Liver (tissue), 9 donors: Measurements from ENCODE around the gene TAB3. TPM values are rescaled to one million over a fixed set of nuclear protein-coding genes. Genes with fewer than 3 reads are reported as not detected.

Experiments
- DNase-seq: peaks from one replicate; pipeline ENCODE4 v3.0.0-alpha.2; 2017; ENCODE audit warnings: low spot score
- H3K27ac ChIP-seq, 2 donors: one replicate each; pipeline ENCODE4 v1.7.0; 2013; ENCODE audit warnings: inconsistent platforms in 2 of 2, low read length in 2 of 2, control low read depth in 1 of 2, low read depth in 1 of 2, mild to moderate bottlenecking in 1 of 2
- H3K27me3 ChIP-seq, 4 donors: one replicate each; pipeline versions ENCODE4 v1.6.1 to v1.7.0; 2013; ENCODE audit warnings: low read length in 3 of 4, inconsistent platforms in 1 of 4, mild to moderate bottlenecking in 1 of 4, moderate library complexity in 1 of 4; ENCODE audit not compliant: control insufficient read depth in 4 of 4, insufficient read depth in 4 of 4
- H3K36me3 ChIP-seq, 4 donors: one replicate each; pipeline versions ENCODE4 v1.6.1 to v1.7.0; 2013; ENCODE audit warnings: low read length in 3 of 4, mild to moderate bottlenecking in 3 of 4, low read depth in 1 of 4, moderate library complexity in 1 of 4; ENCODE audit not compliant: control insufficient read depth in 4 of 4, insufficient read depth in 3 of 4
- H3K4me1 ChIP-seq, 4 donors: one replicate each; pipeline versions ENCODE4 v1.6.1 to v1.7.0; 2013; ENCODE audit warnings: low read length in 3 of 4, mild to moderate bottlenecking in 3 of 4, moderate library complexity in 1 of 4; ENCODE audit not compliant: control insufficient read depth in 4 of 4, insufficient read depth in 4 of 4
- H3K4me3 ChIP-seq, 3 donors: one replicate each; pipeline versions ENCODE4 v1.6.1 to v1.7.0; 2013; ENCODE audit warnings: low read length in 3 of 3, control low read depth in 1 of 3, low read depth in 1 of 3, mild to moderate bottlenecking in 1 of 3
- H3K9ac ChIP-seq, 2 donors: one replicate each; pipeline ENCODE4 v1.7.0; 2013; ENCODE audit warnings: low read length in 2 of 2, mild to moderate bottlenecking in 2 of 2, moderate library complexity in 2 of 2, control low read depth in 1 of 2, low read depth in 1 of 2
- H3K9me3 ChIP-seq, 4 donors: one replicate each; pipeline versions ENCODE4 v1.6.1 to v1.7.0; 2013; ENCODE audit warnings: low read length in 3 of 4; ENCODE audit not compliant: control insufficient read depth in 4 of 4
- ATF3 ChIP-seq: IDR thresholded peaks from 2 replicates; pipeline ENCODE4 v1.6.1; 2016; ENCODE audit warnings: antibody characterized with exemption
- CTCF ChIP-seq: fragments of 150-350 bp; IDR thresholded peaks from 2 replicates; pipeline ENCODE4 v1.5.1; 2017; ENCODE audit warnings: improper control_type of control experiment, low read depth, low read length; ENCODE audit not compliant: missing input control
- EGR1 ChIP-seq, 2 donors: IDR thresholded peaks; 2 replicates each; pipeline ENCODE4 v1.6.1; 2016 to 2018; ENCODE audit warnings: antibody characterized with exemption in 2 of 2, low read depth in 2 of 2
- FOXA1 ChIP-seq: IDR thresholded peaks from 2 replicates; pipeline ENCODE4 v1.6.1; 2016; ENCODE audit warnings: antibody characterized with exemption
- FOXA2 ChIP-seq: IDR thresholded peaks from 2 replicates; pipeline ENCODE4 v1.6.1; 2016; ENCODE audit warnings: antibody characterized with exemption
- GABPA ChIP-seq, 2 donors: IDR thresholded peaks in 1 of 2; conservative IDR thresholded peaks in 1 of 2; 2 replicates each; pipeline ENCODE4 v1.6.1; 2016; ENCODE audit warnings: antibody characterized with exemption in 2 of 2, mild to moderate bottlenecking in 1 of 2, moderate library complexity in 1 of 2
- HNF4A ChIP-seq, 2 donors: conservative IDR thresholded peaks; 2 replicates each; pipeline ENCODE4 v1.6.1; 2016; ENCODE audit warnings: antibody characterized with exemption in 2 of 2, mild to moderate bottlenecking in 2 of 2
- HNF4G ChIP-seq: IDR thresholded peaks from 2 replicates; pipeline ENCODE4 v1.6.1; 2016; ENCODE audit warnings: antibody characterized with exemption
- JUND ChIP-seq, 2 donors: IDR thresholded peaks; 2 replicates each; pipeline ENCODE4 v1.6.1; 2016; ENCODE audit warnings: antibody characterized with exemption in 2 of 2
- MAX ChIP-seq: IDR thresholded peaks from 2 replicates; pipeline ENCODE4 v1.6.1; 2016; ENCODE audit warnings: antibody characterized with exemption
- NR2F2 ChIP-seq: IDR thresholded peaks from 2 replicates; pipeline ENCODE4 v1.6.1; 2016; ENCODE audit warnings: antibody characterized with exemption
- RAD21 ChIP-seq, 2 donors: IDR thresholded peaks; 2 replicates each; pipeline ENCODE4 v1.6.1; 2016; ENCODE audit warnings: antibody characterized with exemption in 2 of 2, mild to moderate bottlenecking in 2 of 2
- REST ChIP-seq: IDR thresholded peaks from 2 replicates; pipeline ENCODE4 v1.6.1; 2016; ENCODE audit warnings: antibody characterized with exemption, mild to moderate bottlenecking
- RXRA ChIP-seq, 2 donors: IDR thresholded peaks; 2 replicates each; pipeline ENCODE4 v1.6.1; 2017 to 2018; ENCODE audit warnings: antibody characterized with exemption in 2 of 2, mild to moderate bottlenecking in 1 of 2
- SP1 ChIP-seq: IDR thresholded peaks from 2 replicates; pipeline ENCODE4 v1.6.1; 2018; ENCODE audit warnings: antibody characterized with exemption, mild to moderate bottlenecking
- TAF1 ChIP-seq: conservative IDR thresholded peaks from 2 replicates; pipeline ENCODE4 v1.6.1; 2016; ENCODE audit warnings: antibody characterized with exemption, mild to moderate bottlenecking
- YY1 ChIP-seq: IDR thresholded peaks from 2 replicates; pipeline ENCODE4 v1.6.1; 2016; ENCODE audit warnings: antibody characterized with exemption, mild to moderate bottlenecking
- ZBTB33 ChIP-seq: IDR thresholded peaks from 2 replicates; pipeline ENCODE4 v1.6.1; 2016; ENCODE audit warnings: antibody characterized with exemption
- WGBS: extraction: QIAGEN DNeasy Blood & Tissue Kit; methylation state at CpG from one replicate; pipeline ENCODE4 v1.1.7; 2013; 5-methylcytosine and 5-hydroxymethylcytosine counted together
- polyA plus RNA-seq, 2 donors: library from polyadenylated mRNA; stranded (reverse) in 1 of 2; unstranded in 1 of 2; fragments of 200-250 nt in 1 of 2; fragments of >200 nt in 1 of 2; fragmentation: Nextera tagmentation in 1 of 2; extraction: Ambion mirVana in 1 of 2; gene quantifications; one replicate each; pipeline versions ENCODE4 v1.2.1 to v1.2.3, GENCODE V29; 2013 to 2015
- total RNA-seq, 2 donors: library from RNA; depleted of rRNA; stranded (reverse); fragments of >200 nt; gene quantifications; one replicate each; pipeline ENCODE4 v1.2.3, GENCODE V29; 2014
- donor health status: healthy.
- donor health status: healthy.
- donor health status: healthy.
- donor health status: healthy.
- donor health status: healthy.

TAB3 gene
- total and polyA plus RNA-seq, 4 donors, result 10.0 to 32.2 (median 17.4) TPM

GRCh38 chrX:30835373-30835772, 53.7 kb downstream of the TAB3 start:
- TF ChIP-seq EGR1 (IDR thresholded peaks at IDR 0.05; ENCODE audit: low read depth in 2 of 2) (peak in 1 of 2 donors; percentile 7), REST (peak; percentile 28), RAD21 (IDR thresholded peaks at IDR 0.05) (peak in 1 of 2 donors; percentile 15), FOXA1 (no peak), MAX (peak; percentile 26), SP1 (peak; percentile 75), NR2F2 (no peak), RXRA (IDR thresholded peaks at IDR 0.05) (peak; percentile 62 to 79), HNF4G (peak; percentile 72), ZBTB33 (peak; percentile 71), FOXA2 (no peak), JUND (IDR thresholded peaks at IDR 0.05) (peak; percentile 30 to 41), GABPA (IDR thresholded peaks at IDR 0.05 in 1 of 2, conservative IDR thresholded peaks at IDR 0.05 in 1 of 2) (peak in 1 of 2 donors; percentile 11), YY1 (peak; percentile 95), ATF3 (no peak), HNF4A (conservative IDR thresholded peaks at IDR 0.05) (peak; percentile 87 to 88), TAF1 (no peak), CTCF (no peak)
- DNase-seq, result peak; percentile 32
- peaks cover 0 to 3% (median 0%) of the 10 kb centered on the region in 4 donors for H3K4me1 ChIP-seq
- peak overlapping the region in 1 of 2 donors; percentile 47 for H3K9ac ChIP-seq
- peaks cover 0 to 2% (median 0%) of the 10 kb centered on the region in 4 donors for H3K9me3 ChIP-seq
- H3K27ac ChIP-seq, result peak overlapping the region; percentile 7 to 86
- no peaks in the 10 kb centered on the region for H3K27me3 ChIP-seq
- H3K4me3 ChIP-seq, result no peak overlapping the region
- 37% methylated on average over 4 of the region's 4 CpGs for WGBS
- H3K36me3 ChIP-seq, result peaks cover 0 to 11% (median 2%) of the 10 kb centered on the region in 4 donors
